ENCODE results near the gene HAGHL.

GRCh38 chr16:714079-714478 lies 12.8 kb upstream of the HAGHL start:
- no peak for TF ChIP-seq CTCF (conservative IDR thresholded peaks at IDR 0.05; ENCODE audit: low read depth in 2 of 2)
- TF ChIP-seq JUNB (IDR thresholded peaks at IDR 0.05; ENCODE audit: unreplicated experiment) = no peak
- no peak for TF ChIP-seq EZH2phosphoT487 (IDR thresholded peaks at IDR 0.05; ENCODE audit: unreplicated experiment)
- no peak for TF ChIP-seq ETS1 (IDR thresholded peaks at IDR 0.05)
- no peak for TF ChIP-seq POLR2AphosphoS5 (IDR thresholded peaks at IDR 0.05; ENCODE audit: low read depth)
- TF ChIP-seq REST (IDR thresholded peaks at IDR 0.05; ENCODE audit: unreplicated experiment) = no peak
- TF ChIP-seq ZNF114 (CRISPR knock-in tag; IDR thresholded peaks at IDR 0.05) = no peak
- no peak for TF ChIP-seq CREB1 (CRISPR knock-in tag; IDR thresholded peaks at IDR 0.05; ENCODE audit: low read depth)
- no peak for TF ChIP-seq EZH2 (IDR thresholded peaks at IDR 0.05; ENCODE audit: low read depth, unreplicated experiment)
- TF ChIP-seq NANOG (IDR thresholded peaks at IDR 0.05; ENCODE audit: borderline replicate concordance) = no peak
- TF ChIP-seq STAT1 (IDR thresholded peaks at IDR 0.05; ENCODE audit: unreplicated experiment) = no peak
- no peak for TF ChIP-seq ZNF331 (CRISPR knock-in tag; IDR thresholded peaks at IDR 0.05; ENCODE audit: low read depth)
